DMS114 treated with DMSO at 0.1 percent for 48 hours (cell line): ENCODE results near the gene LRRC25.
A peak's percentile ranks its signal among the peaks of the same experiment; 100 is the strongest.
"Not testable (repeated sequence)": the region's sequence is repeated elsewhere in the genome, so short reads cannot be mapped to it uniquely, and the experiment has no call there.

Experiments used
- DNase-seq: peaks from one replicate; lab custom pipeline; 2025; ENCODE audit not compliant: unreplicated experiment; lab: John Stamatoyannopoulos, UW

LRRC25 gene

DNA sequence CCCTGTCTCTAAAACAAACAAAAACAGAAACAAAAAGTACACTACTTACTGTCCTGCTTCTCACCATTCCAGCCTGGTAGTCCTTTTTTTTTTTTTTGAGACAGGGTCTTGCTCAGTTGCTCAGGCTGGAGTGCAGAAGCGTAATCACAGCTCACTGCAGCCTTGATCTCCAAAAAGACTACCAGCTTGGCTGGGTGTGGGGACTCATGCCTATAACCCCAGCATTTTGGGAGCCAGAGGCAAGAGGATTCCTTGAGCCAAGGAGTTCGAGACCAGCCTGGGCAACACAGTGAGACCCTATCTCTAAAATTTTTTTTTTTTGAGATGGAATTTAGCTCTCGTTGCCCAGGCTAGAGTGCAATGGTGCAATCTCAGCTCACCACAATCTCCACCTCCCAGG, 16.6 kb downstream of the LRRC25 start:
- no peak for DNase-seq

DNA sequence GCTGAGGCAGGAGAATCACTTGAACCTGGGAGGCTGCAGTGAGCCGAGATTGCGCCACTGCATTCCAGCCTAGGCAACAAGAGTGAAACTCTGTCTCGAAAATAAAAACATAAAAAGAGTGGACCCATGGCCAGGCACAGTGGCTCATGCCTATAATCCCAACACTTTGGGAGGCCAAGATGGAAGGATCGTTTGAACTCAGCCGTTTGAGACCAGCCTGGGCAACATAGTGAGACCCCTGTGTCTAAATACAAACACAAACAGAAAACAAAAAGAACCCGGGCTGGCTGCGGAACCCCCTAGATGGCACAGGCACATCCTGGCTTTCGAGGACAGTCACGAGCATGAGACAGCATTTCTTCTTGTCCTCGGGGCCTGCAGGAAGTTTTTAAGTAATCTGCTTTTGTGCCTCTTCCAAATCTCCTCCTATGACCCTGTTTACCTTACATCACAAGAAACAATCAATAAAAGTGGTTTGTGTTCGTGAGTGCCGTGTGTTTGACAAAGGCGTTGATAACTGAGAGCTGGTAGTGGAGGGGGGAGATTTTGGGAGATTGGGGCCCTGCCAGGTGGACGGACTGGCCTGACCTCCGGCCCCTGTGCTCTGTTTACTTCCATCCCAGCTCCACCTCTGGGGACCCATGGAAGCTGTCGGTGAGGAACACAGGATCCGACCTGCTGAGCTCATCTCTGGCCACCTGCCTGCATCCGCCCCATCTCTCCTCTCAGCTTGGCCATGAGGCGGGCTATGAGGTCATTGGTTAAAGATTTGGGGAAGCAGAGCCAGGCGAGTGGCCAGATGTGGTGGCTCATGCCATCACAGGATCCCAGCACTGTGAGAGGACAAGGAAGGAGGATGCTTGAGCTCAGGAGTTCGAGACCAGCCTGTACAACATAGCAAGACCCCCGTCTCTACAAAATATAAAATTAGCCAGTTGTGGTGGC, 17.3 kb downstream of the LRRC25 start:
- no peak for DNase-seq

DNA sequence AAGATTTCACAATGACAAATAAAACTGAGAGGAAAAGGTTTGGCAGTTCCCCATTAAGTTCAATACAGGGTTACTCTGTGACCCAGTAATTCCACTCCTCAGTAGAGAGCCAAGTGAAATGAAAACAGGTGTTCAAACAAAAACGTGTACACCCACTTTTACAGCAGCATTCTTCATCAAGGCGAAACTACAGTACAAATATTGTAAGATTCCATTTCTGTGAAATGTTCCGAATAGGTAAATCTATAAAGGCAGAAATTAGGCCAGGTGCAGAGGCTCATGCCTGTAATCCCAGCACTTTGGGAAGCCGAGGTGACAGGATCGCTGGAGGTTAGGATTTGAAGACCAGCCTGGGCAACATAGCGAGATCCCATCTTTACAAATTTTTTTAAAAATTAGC, 20.4 kb downstream of the LRRC25 start:
- DNase-seq = no peak

DNA sequence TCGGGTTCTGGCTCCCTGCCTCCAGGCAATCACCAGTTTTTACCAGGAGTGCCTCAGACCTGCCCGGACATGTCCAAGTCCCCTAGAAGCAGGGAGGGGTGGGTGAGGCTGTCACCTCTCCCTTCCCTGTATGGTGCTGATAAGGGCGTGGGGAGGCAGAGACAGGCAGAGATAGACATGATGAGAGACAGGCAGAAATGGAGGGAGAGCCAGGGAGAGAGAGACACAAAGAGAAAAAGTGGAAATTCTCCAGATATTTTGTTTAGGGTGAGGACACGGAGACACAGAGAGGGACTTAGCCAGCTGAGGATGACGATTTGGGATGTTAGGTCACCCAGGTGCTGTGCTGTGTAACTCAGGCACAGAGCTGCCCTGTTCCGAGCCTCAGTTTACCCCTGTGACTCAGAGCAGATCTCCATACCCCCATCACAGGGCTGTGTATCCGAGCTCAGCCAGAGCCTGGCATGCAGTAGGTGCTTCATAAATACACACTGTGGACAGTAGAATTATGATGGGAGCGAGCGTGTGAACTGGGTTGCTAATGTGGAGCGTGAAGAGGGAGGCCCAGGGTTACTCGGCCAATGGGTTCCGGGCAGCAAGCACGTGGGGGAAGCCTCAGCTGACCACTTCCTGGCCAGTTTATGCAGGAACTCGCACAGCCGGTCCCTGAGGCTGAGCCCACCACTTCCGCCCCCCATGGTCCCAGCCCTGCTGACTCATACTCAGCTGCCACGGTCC, 23.4 kb downstream of the LRRC25 start:
- no peak for DNase-seq

DNA sequence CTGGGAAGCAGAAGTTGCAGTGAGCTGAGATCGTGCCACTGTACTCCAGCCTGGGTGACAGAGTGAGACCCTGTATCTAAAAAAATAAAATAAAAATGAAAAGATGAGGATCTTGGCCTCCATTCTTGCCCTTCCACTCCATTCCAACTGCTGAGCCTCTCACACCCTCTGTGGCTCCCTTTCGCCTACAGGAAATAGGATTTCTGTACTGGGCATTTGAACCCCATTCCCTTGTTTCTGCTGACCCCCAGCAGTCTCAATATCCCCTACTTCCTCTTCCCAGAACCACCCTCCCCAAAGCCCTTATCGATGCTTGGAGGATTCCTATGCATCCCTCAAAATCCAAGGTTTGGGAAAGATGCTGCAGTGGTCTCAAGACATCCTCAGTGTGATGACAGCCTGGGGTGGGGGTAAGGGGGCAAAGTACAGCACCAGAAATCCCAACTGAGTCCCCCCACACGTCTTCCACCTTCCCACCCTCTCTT, 24.0 kb downstream of the LRRC25 start:
- DNase-seq = no peak

DNA sequence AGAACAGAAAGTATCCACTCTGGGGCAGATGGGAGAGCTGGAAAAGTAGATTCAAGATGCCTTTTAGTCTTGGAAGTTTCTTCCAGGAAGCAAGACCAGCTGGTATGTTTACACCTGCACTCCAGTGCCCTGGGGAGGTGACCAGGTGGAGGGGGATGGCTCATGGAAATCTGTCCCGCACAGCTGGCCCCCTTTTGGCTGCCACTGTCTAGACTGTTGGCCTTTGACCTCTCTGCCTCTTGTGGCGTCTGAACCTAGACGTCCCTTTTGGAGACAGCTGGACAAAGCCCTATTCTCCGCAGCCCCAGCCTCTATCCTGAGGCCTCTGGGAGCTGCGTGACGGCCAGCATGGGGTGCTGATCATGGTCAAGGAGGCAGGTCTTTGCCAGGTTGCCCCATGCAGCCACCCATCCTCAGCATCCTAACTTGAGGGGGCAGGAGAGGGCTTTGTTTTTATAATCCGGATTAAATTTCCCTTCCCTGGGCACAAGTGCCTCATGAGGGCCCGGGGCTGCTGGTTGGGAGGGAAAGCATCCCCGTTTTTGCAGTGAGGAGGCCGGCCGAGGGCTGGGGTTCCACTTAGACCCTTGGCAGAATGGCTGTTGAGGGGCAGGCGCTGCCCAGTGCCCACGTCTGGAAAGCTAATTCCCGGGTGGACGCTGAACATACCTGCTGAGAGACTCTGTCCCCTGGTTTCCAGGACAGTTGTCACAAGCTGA, 28.8 kb downstream of the LRRC25 start:
- DNase-seq = no peak

DNA sequence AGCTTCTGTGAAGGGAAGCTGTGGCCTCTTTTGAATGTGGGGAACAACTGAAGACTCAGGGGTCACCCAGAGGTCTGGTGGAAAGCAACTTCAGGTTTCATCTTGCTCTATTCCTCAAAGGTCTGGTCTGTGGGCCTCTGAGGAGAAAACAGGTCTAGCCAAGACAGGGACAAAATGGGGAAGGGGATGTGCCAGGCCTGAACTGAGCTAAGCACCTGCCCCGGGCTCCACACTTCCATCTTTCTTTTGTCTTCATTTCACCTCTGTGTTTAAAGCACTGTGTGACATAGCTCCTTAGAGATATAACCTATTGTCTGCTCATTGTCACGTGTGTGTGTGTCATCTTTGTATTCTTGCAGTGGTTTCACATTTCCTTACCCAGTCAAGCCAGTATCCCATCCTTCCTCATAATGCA, 31.4 kb downstream of the LRRC25 start:
- DNase-seq = no peak

DNA sequence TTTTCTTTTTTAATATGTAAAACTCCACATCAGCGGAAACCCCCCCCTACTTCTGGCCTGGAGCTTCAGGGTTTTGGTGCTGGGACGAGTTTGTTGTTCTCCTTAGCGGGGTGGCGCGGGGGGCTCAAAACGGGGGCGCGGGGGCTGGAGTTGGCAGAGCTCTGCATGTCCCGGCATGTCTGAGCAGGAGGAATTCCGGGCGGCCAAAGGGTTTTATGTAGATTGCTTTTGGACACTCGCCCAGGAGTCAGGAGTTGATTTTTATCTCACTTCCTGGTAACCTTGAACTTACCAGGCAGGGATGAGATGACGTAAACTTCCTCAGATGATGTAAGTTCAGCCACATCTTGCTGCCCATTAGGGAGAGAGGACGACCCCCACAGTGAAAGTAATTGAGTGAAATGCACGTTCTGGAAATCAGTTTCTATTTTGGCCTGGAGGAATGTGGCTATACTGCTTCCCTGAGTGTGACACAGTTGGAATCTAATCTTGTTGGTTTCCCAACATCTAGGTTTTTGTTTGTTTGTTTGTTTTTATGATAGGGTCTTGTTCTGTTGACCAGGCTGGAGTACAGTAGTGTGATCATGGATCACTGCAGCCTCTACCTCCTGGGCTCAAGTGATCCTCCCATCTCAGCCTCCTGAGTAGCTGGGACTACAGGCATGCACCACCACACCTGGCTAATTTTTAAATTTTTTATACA, 32.4 kb downstream of the LRRC25 start:
- DNase-seq = no peak

DNA sequence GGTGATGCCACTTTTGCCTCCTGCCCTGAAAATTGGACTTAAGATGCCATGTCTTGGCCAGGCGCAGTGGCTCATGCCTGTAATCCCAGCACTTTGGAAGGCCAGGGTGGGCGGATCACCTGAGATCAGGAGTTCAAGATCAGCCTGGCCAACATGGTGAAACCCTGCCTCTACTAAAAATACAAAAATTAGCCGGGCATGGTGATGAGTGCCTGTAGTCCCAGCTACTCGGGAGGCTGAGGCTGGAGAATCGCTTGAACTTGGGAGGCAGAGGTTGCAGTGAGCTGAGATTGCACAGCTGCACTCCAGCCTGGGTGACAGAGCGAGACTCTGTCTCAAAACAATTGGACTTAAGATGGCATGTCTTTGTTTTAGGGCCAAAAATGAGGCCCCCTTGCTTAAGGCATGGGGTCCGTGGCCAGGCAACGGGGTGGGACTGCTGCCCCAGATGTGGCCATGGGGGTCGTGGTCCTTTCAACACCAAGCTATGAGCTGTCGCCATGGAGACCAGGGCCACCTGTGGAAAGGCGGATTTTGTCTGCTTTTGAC, 33.1 kb downstream of the LRRC25 start:
- DNase-seq = not testable (repeated sequence)

DNA sequence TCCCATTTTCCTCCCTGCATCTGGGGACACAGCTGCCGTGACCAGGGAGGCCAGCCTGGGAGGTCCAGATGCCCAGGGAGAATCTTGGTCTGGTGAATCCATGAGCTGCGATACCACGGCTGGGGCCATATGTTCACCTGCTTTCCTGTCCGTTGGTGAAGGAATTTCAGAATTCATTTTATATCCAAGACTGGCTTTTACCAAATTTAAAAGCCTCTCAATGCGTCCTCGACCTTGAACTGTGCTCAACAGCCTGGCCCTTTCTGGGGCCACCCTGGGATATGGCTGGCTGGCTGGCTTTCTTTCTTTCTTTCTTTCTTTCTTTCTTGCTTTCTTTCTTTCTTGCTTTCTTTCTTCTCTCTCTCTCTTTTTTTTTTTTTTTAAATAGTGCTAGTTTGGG, 33.6 kb downstream of the LRRC25 start:
- DNase-seq = no peak

DNA sequence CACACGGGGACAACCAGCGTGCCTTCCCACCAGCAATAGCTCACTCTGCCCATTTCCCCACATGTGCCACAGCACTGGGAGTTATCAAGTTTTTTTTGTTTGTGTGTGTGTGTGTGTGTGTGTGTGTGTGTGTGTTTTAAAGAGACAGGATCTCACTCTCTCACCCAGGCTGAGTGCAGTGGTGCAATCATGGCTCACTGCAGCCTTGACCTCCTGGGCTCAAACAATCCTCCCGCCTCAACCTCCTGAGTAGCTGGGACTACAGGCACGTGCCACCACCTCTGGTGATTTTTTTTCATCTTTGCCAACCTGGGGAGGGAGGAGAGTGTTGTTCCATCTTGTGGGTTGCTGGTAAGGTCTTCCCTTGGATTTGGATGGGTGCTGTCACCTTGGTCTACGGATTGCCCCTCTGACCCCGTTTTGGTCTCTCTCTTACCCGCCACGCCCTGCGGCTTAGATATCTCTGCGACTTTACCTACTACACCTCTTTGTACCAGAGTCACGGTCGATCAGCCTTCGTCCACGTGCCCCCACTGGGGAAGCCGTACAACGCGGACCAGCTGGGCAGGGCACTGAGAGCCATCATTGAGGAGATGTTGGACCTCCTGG, 34.4 kb downstream of the LRRC25 start:
- no peak for DNase-seq

DNA sequence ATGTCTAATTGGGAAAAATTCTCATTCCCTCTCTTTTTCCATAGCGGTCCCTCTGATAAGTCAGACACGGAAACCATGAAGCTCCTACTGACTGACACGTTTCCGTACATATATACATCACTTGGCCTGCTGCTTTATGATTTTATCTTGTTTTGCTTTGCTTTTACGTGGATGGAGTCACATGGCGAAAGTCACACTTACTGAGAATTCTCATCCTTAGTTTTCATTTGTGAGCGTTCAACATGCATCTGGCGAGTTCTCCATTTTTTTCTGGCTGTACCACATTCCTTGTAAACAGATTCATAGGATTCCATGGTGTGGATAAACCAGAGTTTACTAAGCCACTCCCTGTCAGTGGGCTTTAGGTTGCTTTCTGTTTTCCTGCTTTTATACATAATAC, 35.8 kb downstream of the LRRC25 start:
- no peak for DNase-seq

DNA sequence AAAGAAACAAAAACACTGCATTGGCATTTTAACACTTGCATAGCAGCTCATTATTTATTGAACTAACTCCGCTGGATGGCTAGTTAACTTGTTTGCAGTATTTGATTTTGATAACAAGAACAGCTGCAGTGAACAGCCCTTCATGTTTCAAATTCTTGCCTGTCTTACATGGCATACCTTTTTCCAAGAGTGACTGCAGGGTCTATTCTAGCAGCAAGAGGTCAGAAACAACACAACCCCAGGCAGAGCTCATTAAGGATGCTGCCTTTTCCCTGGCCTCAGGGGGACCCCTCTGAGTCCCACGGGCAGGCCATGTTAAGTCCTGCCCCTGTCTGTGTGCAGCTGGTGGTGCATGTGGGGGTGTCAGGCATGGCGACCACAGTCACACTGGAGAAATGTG, 40.4 kb downstream of the LRRC25 start:
- DNase-seq = no peak

DNA sequence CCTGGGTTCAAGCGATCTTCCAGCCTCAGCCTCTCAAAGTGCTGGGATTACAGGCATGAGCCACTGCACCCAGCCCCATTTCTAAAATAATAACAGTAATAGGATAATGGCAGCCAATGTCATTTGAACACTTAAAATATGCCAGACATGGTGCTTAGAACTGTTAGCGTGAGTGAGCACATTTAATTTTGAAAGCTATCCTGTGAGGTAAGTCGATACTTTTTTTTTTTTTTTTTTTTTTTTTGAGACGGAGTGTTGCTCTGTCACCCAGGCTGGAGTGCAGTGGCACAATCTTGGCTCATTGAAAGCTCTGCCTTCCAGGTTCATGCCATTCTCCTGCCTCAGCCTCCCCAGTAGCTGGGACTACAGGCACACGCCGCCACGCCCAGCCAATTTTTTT, 42.7 kb downstream of the LRRC25 start:
- DNase-seq = not testable (repeated sequence)

DNA sequence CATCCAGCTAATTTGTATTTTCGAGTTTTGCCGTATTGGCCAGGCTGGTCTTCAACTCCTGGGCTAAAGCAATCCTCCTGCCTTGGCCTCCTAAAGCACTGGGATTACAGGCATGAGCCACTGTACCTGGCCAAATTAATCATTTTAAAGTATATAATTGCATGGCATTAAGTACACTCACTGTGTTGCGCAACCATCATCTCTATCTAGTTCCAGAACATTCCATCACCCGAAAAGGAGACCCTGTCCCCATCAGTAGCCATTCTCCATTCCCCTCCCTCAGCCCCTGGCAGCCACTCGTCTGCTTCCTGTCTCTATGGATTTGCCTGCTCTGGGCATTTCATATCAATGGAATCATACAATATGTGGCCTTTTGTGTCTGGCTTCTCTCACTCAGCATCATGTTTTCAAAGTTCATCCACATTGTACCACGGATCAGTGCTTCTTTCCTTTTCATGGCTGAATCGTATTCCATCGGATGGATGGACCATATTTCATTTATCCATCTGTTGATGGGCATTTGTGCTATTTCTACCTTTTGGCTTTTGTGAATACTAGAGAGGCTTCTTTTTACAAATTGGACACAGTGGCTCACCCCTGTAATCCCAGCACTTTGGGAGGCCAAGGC, 43.9 kb downstream of the LRRC25 start:
- no peak for DNase-seq

DNA sequence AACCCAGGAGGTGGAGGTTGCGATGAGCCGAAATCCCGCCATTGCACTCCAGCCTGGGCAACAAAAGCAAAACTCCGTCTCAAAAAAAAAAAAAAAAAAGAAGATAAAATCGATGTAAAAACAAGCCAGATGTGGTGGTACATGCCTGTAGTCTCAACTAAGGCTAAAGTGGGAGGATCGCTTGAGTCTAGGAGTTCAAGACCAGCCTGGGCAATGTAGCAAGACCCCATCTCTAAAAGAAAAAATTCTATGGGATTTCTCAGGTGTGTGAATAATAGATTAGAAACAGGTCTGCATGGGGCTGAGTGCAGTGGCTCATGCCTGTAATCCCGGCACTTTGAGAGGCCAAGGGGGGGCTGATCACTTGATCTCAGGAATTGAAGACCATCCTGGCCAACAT, 45.9 kb downstream of the LRRC25 start:
- DNase-seq = no peak

DNA sequence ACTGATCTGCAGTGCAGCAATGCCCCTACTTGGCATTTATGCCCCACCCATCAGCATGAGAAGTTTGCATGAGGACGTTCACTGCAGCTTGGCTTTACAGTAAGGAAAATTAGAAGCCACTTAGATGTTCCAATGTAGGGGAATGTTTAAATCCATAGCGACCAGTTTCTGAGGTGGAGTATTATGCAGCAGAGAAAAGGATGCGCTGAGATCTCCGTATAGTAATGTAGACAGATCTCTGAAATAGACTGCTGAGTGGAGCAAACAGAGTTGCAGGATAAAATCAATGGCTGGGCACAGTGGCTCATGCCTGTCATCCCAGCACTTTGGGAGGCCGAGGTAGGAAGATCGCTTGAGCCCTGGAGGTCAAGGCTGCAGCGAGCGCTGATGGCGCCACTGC, 46.9 kb downstream of the LRRC25 start:
- no peak for DNase-seq

DNA sequence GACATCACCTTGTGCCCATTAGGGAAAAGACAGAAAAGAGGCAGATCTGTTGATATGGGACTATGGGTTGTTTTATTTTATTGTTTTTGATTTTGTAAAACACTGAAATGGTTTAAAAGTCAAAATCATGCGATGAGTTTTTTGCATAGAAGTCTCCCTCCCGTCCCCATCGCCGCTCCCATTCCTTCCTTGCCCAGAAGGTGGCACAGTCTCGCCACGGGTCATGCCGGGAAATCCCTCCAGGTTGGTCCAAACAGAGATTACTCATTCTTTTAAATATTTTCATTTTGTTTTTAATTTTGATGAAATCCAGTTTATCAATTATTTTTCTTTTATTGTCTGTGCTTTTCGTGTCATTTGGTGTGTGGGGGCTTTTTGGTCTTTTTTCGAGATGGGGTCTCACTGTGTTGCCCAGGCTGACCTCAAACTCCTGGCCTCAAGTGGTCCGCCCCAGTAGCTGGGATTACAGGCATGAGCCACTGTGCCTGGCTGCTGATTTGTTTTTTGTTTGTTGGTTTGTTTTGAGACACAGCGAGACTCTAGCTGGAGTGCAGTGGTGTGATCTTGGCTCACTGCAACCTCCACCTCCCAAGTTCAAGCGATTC, 47.8 kb downstream of the LRRC25 start:
- peak; percentile 26 for DNase-seq

DNA sequence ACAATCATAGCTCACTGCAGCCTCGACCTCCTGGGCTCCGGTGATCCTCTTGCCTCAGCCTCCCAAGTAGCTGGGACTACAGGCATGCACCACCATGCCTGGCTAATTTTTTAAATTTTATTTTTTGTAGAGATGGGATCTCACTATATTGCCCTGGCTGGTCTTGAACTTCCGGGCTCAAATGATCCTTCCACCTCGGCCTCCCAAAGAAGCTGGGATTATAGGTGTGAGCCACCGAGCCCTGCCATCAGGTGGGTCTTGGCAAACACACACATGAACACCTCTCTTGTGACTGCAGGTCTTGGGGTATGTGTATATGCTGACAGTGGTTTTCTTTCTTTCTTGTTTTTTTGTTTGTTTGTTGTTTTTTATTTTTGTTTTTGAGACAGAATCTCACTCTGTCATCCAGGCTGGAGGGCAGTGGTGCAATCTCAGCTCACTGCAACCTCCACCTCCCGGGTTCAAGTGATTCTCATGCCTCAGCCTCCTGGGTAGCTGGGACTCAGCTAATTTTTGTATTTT, 48.5 kb downstream of the LRRC25 start:
- not testable (repeated sequence) for DNase-seq
